ENCODE measurements around the gene PLPP7. TPM values are rescaled to one million over a fixed set of nuclear protein-coding genes. Genes with fewer than 3 reads are reported as not detected.

The PLPP7 gene
- polyA plus RNA-seq, 2 of the 4 experiments (the other 2 are of a cell fraction), result 0.08 TPM; not detected in 1

DNA sequence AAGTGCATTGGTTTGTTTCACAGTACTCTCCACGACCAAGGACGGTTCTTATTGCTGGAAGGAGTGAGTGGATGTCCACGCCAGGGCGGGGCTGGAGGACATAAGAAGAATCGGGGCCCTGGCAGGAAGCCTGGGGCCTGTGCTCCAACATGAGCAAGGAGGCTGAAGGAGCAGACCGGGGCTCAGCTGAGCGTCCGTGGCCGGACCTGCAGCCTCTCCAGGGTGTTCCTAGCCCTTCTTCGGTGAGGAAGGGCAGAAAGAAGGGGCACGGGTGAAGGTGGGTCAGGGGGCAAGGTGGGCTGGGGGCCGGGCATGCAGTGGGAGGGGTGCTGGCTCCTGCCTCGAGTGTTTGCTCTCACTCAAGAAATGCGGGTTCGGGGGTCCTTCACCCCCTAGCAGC is 31.3 kb upstream of the PLPP7 start:
- TF ChIP-seq SMC3 (IDR thresholded peaks at IDR 0.05), result no peak
- TF ChIP-seq MAFK (IDR thresholded peaks at IDR 0.05; ENCODE audit: partially characterized antibody), result no peak
- no peak for TF ChIP-seq POLR2AphosphoS2 (conservative IDR thresholded peaks at IDR 0.05; ENCODE audit: low read length)
- TF ChIP-seq RAD21 (conservative IDR thresholded peaks at IDR 0.05 in 1 of 2, IDR thresholded peaks at IDR 0.05 in 1 of 2), result no peak
- ChIA-PET POLR2A (no interaction called here), CTCF (interaction anchor here (1.8 kb wide), 1 partner anchor 81 kb away, joined by 6 read pairs; no protein-coding TSS in a partner anchor)
- Histone ChIP-seq H3K4me1 (peaks cover 8% of the 10 kb centered on the region), H3K27ac (no peak overlapping the region), H3K4me3 (no peak overlapping the region), H3K4me2 (no peak overlapping the region), H3K9me3 (no peaks in the 10 kb centered on the region)
- 80% methylated on average over 14 of the region's 15 CpGs for WGBS (ENCODE audit: missing lambda C conversion rate)
- ATAC-seq (no peak), DNase-seq (ENCODE audit: low read depth in 1 of 2, low spot score in 1 of 2) (no peak), FAIRE-seq (no peak)

GRCh38 chr9:131258698-131259431 is 30.7 kb upstream of the PLPP7 start:
- Histone ChIP-seq H3K4me2 (no peak overlapping the region), H3K4me1 (peaks cover 8% of the 10 kb centered on the region), H3K27ac (no peak overlapping the region), H3K4me3 (no peak overlapping the region), H3K9me3 (no peaks in the 10 kb centered on the region)
- POLR2A ChIA-PET, result no interaction called here
- no peak for FAIRE-seq
- no peak for ATAC-seq
- no peak for DNase-seq (ENCODE audit: low read depth in 1 of 2, low spot score in 1 of 2)
- WGBS (ENCODE audit: missing lambda C conversion rate), result 74% methylated on average over 17 of the region's 25 CpGs
- CTCF ChIA-PET, result interaction anchor here (1.2 to 1.8 kb wide), 2 partner anchors 81 to 197 kb away, joined by 3 to 6 read pairs; no protein-coding TSS in a partner anchor
- TF ChIP-seq ZFP36 (IDR thresholded peaks at IDR 0.05; ENCODE audit: borderline replicate concordance, partially characterized antibody) (no peak), FOSL2 (IDR thresholded peaks at IDR 0.05) (no peak), FOSL2 (CRISPR knock-in tag; IDR thresholded peaks at IDR 0.05) (no peak), HOXA7 (CRISPR knock-in tag; IDR thresholded peaks at IDR 0.05) (no peak), SMC3 (IDR thresholded peaks at IDR 0.05) (no peak), EP300 (IDR thresholded peaks at IDR 0.05) (no peak), HDAC2 (IDR thresholded peaks at IDR 0.05) (no peak), RCOR1 (IDR thresholded peaks at IDR 0.05; ENCODE audit: low read depth, low read length) (no peak), POLR2A (IDR thresholded peaks at IDR 0.05; ENCODE audit: low read length) (no peak), ESRRA (IDR thresholded peaks at IDR 0.05; ENCODE audit: borderline replicate concordance, low read length) (no peak), HES2 (IDR thresholded peaks at IDR 0.05) (no peak), CBX8 (IDR thresholded peaks at IDR 0.05) (no peak), CHD4 (IDR thresholded peaks at IDR 0.05; ENCODE audit: borderline replicate concordance) (no peak)
- TF ChIP-seq, protein P1, sequence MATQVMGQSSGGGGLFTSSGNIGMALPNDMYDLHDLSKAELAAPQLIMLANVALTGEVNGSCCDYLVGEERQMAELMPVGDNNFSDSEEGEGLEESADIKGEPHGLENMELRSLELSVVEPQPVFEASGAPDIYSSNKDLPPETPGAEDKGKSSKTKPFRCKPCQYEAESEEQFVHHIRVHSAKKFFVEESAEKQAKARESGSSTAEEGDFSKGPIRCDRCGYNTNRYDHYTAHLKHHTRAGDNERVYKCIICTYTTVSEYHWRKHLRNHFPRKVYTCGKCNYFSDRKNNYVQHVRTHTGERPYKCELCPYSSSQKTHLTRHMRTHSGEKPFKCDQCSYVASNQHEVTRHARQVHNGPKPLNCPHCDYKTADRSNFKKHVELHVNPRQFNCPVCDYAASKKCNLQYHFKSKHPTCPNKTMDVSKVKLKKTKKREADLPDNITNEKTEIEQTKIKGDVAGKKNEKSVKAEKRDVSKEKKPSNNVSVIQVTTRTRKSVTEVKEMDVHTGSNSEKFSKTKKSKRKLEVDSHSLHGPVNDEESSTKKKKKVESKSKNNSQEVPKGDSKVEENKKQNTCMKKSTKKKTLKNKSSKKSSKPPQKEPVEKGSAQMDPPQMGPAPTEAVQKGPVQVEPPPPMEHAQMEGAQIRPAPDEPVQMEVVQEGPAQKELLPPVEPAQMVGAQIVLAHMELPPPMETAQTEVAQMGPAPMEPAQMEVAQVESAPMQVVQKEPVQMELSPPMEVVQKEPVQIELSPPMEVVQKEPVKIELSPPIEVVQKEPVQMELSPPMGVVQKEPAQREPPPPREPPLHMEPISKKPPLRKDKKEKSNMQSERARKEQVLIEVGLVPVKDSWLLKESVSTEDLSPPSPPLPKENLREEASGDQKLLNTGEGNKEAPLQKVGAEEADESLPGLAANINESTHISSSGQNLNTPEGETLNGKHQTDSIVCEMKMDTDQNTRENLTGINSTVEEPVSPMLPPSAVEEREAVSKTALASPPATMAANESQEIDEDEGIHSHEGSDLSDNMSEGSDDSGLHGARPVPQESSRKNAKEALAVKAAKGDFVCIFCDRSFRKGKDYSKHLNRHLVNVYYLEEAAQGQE (IDR thresholded peaks at IDR 0.05), result no peak

- DNase-seq (ENCODE audit: low read depth in 1 of 2, low spot score in 1 of 2) (no peak), FAIRE-seq (no peak), ATAC-seq (no peak)
- ChIA-PET CTCF (interaction anchor here (1.2 to 1.4 kb wide), 2 partner anchors 56 to 198 kb away, joined by 3 read pairs; no protein-coding TSS in a partner anchor), POLR2A (no interaction called here)
- Histone ChIP-seq H3K4me2 (no peak overlapping the region), H3K9me3 (no peaks in the 10 kb centered on the region), H3K4me3 (no peak overlapping the region), H3K4me1 (peaks cover 8% of the 10 kb centered on the region), H3K27ac (no peak overlapping the region)
- 63% methylated on average over 6 of the region's 12 CpGs for WGBS (ENCODE audit: missing lambda C conversion rate)
- TF ChIP-seq SMC3 (IDR thresholded peaks at IDR 0.05) (no peak), RNF2 (IDR thresholded peaks at IDR 0.05; ENCODE audit: borderline replicate concordance, low read depth) (no peak)
Measured at GRCh38 chr9:131259432-131259898, 30.1 kb upstream of the PLPP7 start.

All from A549 (cell line).